Liver (tissue), 9 donors: Measurements from ENCODE around the gene MITD1. TPM values are rescaled to one million over a fixed set of nuclear protein-coding genes. Genes with fewer than 3 reads are reported as not detected.

Source experiments
- DNase-seq: peaks from one replicate; pipeline ENCODE4 v3.0.0-alpha.2; 2017; ENCODE audit warnings: low spot score
- H3K27ac ChIP-seq, 2 donors: one replicate each; pipeline ENCODE4 v1.7.0; 2013; ENCODE audit warnings: inconsistent platforms in 2 of 2, low read length in 2 of 2, control low read depth in 1 of 2, low read depth in 1 of 2, mild to moderate bottlenecking in 1 of 2
- H3K27me3 ChIP-seq, 4 donors: one replicate each; pipeline versions ENCODE4 v1.6.1 to v1.7.0; 2013; ENCODE audit warnings: low read length in 3 of 4, inconsistent platforms in 1 of 4, mild to moderate bottlenecking in 1 of 4, moderate library complexity in 1 of 4; ENCODE audit not compliant: control insufficient read depth in 4 of 4, insufficient read depth in 4 of 4
- H3K36me3 ChIP-seq, 4 donors: one replicate each; pipeline versions ENCODE4 v1.6.1 to v1.7.0; 2013; ENCODE audit warnings: low read length in 3 of 4, mild to moderate bottlenecking in 3 of 4, low read depth in 1 of 4, moderate library complexity in 1 of 4; ENCODE audit not compliant: control insufficient read depth in 4 of 4, insufficient read depth in 3 of 4
- H3K4me1 ChIP-seq, 4 donors: one replicate each; pipeline versions ENCODE4 v1.6.1 to v1.7.0; 2013; ENCODE audit warnings: low read length in 3 of 4, mild to moderate bottlenecking in 3 of 4, moderate library complexity in 1 of 4; ENCODE audit not compliant: control insufficient read depth in 4 of 4, insufficient read depth in 4 of 4
- H3K4me3 ChIP-seq, 3 donors: one replicate each; pipeline versions ENCODE4 v1.6.1 to v1.7.0; 2013; ENCODE audit warnings: low read length in 3 of 3, control low read depth in 1 of 3, low read depth in 1 of 3, mild to moderate bottlenecking in 1 of 3
- H3K9ac ChIP-seq, 2 donors: one replicate each; pipeline ENCODE4 v1.7.0; 2013; ENCODE audit warnings: low read length in 2 of 2, mild to moderate bottlenecking in 2 of 2, moderate library complexity in 2 of 2, control low read depth in 1 of 2, low read depth in 1 of 2
- H3K9me3 ChIP-seq, 4 donors: one replicate each; pipeline versions ENCODE4 v1.6.1 to v1.7.0; 2013; ENCODE audit warnings: low read length in 3 of 4; ENCODE audit not compliant: control insufficient read depth in 4 of 4
- ATF3 ChIP-seq: IDR thresholded peaks from 2 replicates; pipeline ENCODE4 v1.6.1; 2016; ENCODE audit warnings: antibody characterized with exemption
- CTCF ChIP-seq: fragments of 150-350 bp; IDR thresholded peaks from 2 replicates; pipeline ENCODE4 v1.5.1; 2017; ENCODE audit warnings: improper control_type of control experiment, low read depth, low read length; ENCODE audit not compliant: missing input control
- EGR1 ChIP-seq, 2 donors: IDR thresholded peaks; 2 replicates each; pipeline ENCODE4 v1.6.1; 2016 to 2018; ENCODE audit warnings: antibody characterized with exemption in 2 of 2, low read depth in 2 of 2
- FOXA1 ChIP-seq: IDR thresholded peaks from 2 replicates; pipeline ENCODE4 v1.6.1; 2016; ENCODE audit warnings: antibody characterized with exemption
- FOXA2 ChIP-seq: IDR thresholded peaks from 2 replicates; pipeline ENCODE4 v1.6.1; 2016; ENCODE audit warnings: antibody characterized with exemption
- GABPA ChIP-seq, 2 donors: IDR thresholded peaks in 1 of 2; conservative IDR thresholded peaks in 1 of 2; 2 replicates each; pipeline ENCODE4 v1.6.1; 2016; ENCODE audit warnings: antibody characterized with exemption in 2 of 2, mild to moderate bottlenecking in 1 of 2, moderate library complexity in 1 of 2
- HNF4G ChIP-seq: IDR thresholded peaks from 2 replicates; pipeline ENCODE4 v1.6.1; 2016; ENCODE audit warnings: antibody characterized with exemption
- JUND ChIP-seq, 2 donors: IDR thresholded peaks; 2 replicates each; pipeline ENCODE4 v1.6.1; 2016; ENCODE audit warnings: antibody characterized with exemption in 2 of 2
- MAX ChIP-seq: IDR thresholded peaks from 2 replicates; pipeline ENCODE4 v1.6.1; 2016; ENCODE audit warnings: antibody characterized with exemption
- NR2F2 ChIP-seq: IDR thresholded peaks from 2 replicates; pipeline ENCODE4 v1.6.1; 2016; ENCODE audit warnings: antibody characterized with exemption
- RAD21 ChIP-seq, 2 donors: IDR thresholded peaks; 2 replicates each; pipeline ENCODE4 v1.6.1; 2016; ENCODE audit warnings: antibody characterized with exemption in 2 of 2, mild to moderate bottlenecking in 2 of 2
- REST ChIP-seq: IDR thresholded peaks from 2 replicates; pipeline ENCODE4 v1.6.1; 2016; ENCODE audit warnings: antibody characterized with exemption, mild to moderate bottlenecking
- RXRA ChIP-seq, 2 donors: IDR thresholded peaks; 2 replicates each; pipeline ENCODE4 v1.6.1; 2017 to 2018; ENCODE audit warnings: antibody characterized with exemption in 2 of 2, mild to moderate bottlenecking in 1 of 2
- SP1 ChIP-seq: IDR thresholded peaks from 2 replicates; pipeline ENCODE4 v1.6.1; 2018; ENCODE audit warnings: antibody characterized with exemption, mild to moderate bottlenecking
- TAF1 ChIP-seq: conservative IDR thresholded peaks from 2 replicates; pipeline ENCODE4 v1.6.1; 2016; ENCODE audit warnings: antibody characterized with exemption, mild to moderate bottlenecking
- YY1 ChIP-seq: IDR thresholded peaks from 2 replicates; pipeline ENCODE4 v1.6.1; 2016; ENCODE audit warnings: antibody characterized with exemption, mild to moderate bottlenecking
- ZBTB33 ChIP-seq: IDR thresholded peaks from 2 replicates; pipeline ENCODE4 v1.6.1; 2016; ENCODE audit warnings: antibody characterized with exemption
- WGBS: extraction: QIAGEN DNeasy Blood & Tissue Kit; methylation state at CpG from one replicate; pipeline ENCODE4 v1.1.7; 2013; 5-methylcytosine and 5-hydroxymethylcytosine counted together
- polyA plus RNA-seq, 2 donors: library from polyadenylated mRNA; stranded (reverse) in 1 of 2; unstranded in 1 of 2; fragments of 200-250 nt in 1 of 2; fragments of >200 nt in 1 of 2; fragmentation: Nextera tagmentation in 1 of 2; extraction: Ambion mirVana in 1 of 2; gene quantifications; one replicate each; pipeline versions ENCODE4 v1.2.1 to v1.2.3, GENCODE V29; 2013 to 2015
- total RNA-seq, 2 donors: library from RNA; depleted of rRNA; stranded (reverse); fragments of >200 nt; gene quantifications; one replicate each; pipeline ENCODE4 v1.2.3, GENCODE V29; 2014
- donor health status: healthy.
- donor health status: healthy.
- donor health status: healthy.
- donor health status: healthy.
- donor health status: healthy.

MITD1 gene
- total and polyA plus RNA-seq, 4 donors, result 7.8 to 17.5 (median 13.0) TPM

- no peak overlapping the region for H3K9ac ChIP-seq
- H3K4me1 ChIP-seq, result peaks cover 6 to 25% (median 14%) of the 10 kb centered on the region in 4 donors
- no peaks in the 10 kb centered on the region for H3K9me3 ChIP-seq
- 81% methylated on average over 6 of the region's 6 CpGs for WGBS
- no peak for DNase-seq
- TF ChIP-seq NR2F2 (no peak), RXRA (IDR thresholded peaks at IDR 0.05) (no peak), FOXA2 (no peak)
- H3K4me3 ChIP-seq, result no peak overlapping the region
- H3K27me3 ChIP-seq, result no peaks in the 10 kb centered on the region
- no peak overlapping the region for H3K27ac ChIP-seq
- peaks cover 0 to 12% (median 3%) of the 10 kb centered on the region in 4 donors for H3K36me3 ChIP-seq
These were observed 4.0 kb upstream of the MITD1 start for GRCh38 chr2:99184811-99185210.

- H3K27ac ChIP-seq, result no peak overlapping the region
- no peaks in the 10 kb centered on the region for H3K9me3 ChIP-seq
- no peaks in the 10 kb centered on the region for H3K27me3 ChIP-seq
- H3K36me3 ChIP-seq, result peaks cover 0 to 5% (median 2%) of the 10 kb centered on the region in 4 donors
- no peak for DNase-seq
- peaks cover 6 to 30% (median 16%) of the 10 kb centered on the region in 4 donors for H3K4me1 ChIP-seq
- H3K4me3 ChIP-seq, result no peak overlapping the region
- TF ChIP-seq CTCF (no peak), FOXA2 (no peak), EGR1 (IDR thresholded peaks at IDR 0.05; ENCODE audit: low read depth in 2 of 2) (no peak), MAX (no peak), FOXA1 (no peak), ZBTB33 (no peak), RXRA (IDR thresholded peaks at IDR 0.05) (no peak), REST (no peak), YY1 (no peak), HNF4G (no peak), GABPA (IDR thresholded peaks at IDR 0.05 in 1 of 2, conservative IDR thresholded peaks at IDR 0.05 in 1 of 2) (no peak), ATF3 (no peak), JUND (IDR thresholded peaks at IDR 0.05) (no peak), RAD21 (IDR thresholded peaks at IDR 0.05) (no peak), SP1 (no peak), NR2F2 (no peak), TAF1 (no peak)
- 96% methylated on average over 3 of the region's 3 CpGs for WGBS
- no peak overlapping the region for H3K9ac ChIP-seq
These were observed 2.2 kb upstream of the MITD1 start for GRCh38 chr2:99183025-99183424.
